Fibroblast of villous mesenchyme (primary cell): ENCODE results near the gene ZNF205. TPM values are rescaled to one million over a fixed set of nuclear protein-coding genes. Genes with fewer than 3 reads are reported as not detected.
"Not testable (repeated sequence)": the region's sequence is repeated elsewhere in the genome, so short reads cannot be mapped to it uniquely, and the experiment has no call there.

Source experiments
- DNase-seq: peaks from one replicate; pipeline ENCODE4 v3.0.0-alpha.2; 2010; ENCODE audit warnings: low read depth
- H3K4me3 ChIP-seq: 2 replicates; pipeline ENCODE4 v1.5.1; 2011; ENCODE audit warnings: low read depth, mild to moderate bottlenecking, low read length
- CTCF ChIP-seq: IDR thresholded peaks from 2 replicates; pipeline ENCODE4 v1.5.1; 2012; ENCODE audit warnings: low read depth, mild to moderate bottlenecking, low read length; ENCODE audit not compliant: insufficient read depth
- small RNA-seq: library from RNA; depleted of rRNA; stranded (forward); fragments of <200 nt; gene quantifications from one replicate; pipeline ENCODE3, GENCODE V24; 2012
- total RNA-seq: library from RNA; depleted of rRNA; stranded (reverse); fragments of >200 nt; gene quantifications from 2 replicates; pipeline ENCODE4 v1.2.3, GENCODE V29; 2012

Gene ZNF205
- total RNA-seq, 1 donor = 14.2 TPM

- H3K4me3 ChIP-seq = no peak overlapping the region
- no peak for TF ChIP-seq CTCF
- no peak for DNase-seq
Observed at GRCh38 chr16:3164121-3164991, 52.0 kb downstream of the ZNF205 start.

GRCh38 chr16:3165111-3165822, 52.9 kb downstream of the ZNF205 start:
- no peak for TF ChIP-seq CTCF
- H3K4me3 ChIP-seq = no peak overlapping the region
- no peak for DNase-seq

- no peak for TF ChIP-seq CTCF
- DNase-seq = no peak
- no peak overlapping the region for H3K4me3 ChIP-seq
Observed at GRCh38 chr16:3166505-3166886, 54.1 kb downstream of the ZNF205 start.

- H3K4me3 ChIP-seq, DNase-seq: not testable (repeated sequence)
Observed at GRCh38 chr16:3168729-3169128, 56.3 kb downstream of the ZNF205 start.

Small RNAs within 50 kb of the gene (small RNA-seq; reads per million reads assigned to genes)
- gene RNU1-22P = not detected

Other genes with a start within 250 kb of the ZNF205 start
- 47.1 and 62.5 TPM in 2 replicates for gene FLYWCH2, start 229.4 kb upstream of the ZNF205 start, total RNA-seq
- 25.9 and 28.3 TPM in 2 replicates for gene FLYWCH1, start 200.7 kb upstream of the ZNF205 start, total RNA-seq
- under 0.01 TPM in 1 of 2 replicates, not detected in the other for gene KREMEN2, start 148.3 kb upstream of the ZNF205 start, total RNA-seq
- gene PAQR4, start 143.2 kb upstream of the ZNF205 start, total RNA-seq = 4.3 and 5.2 TPM in 2 replicates
- 6.9 and 8.4 TPM in 2 replicates for gene PKMYT1, start 132.1 kb upstream of the ZNF205 start, total RNA-seq
- not detected in 2 replicates for gene CLDN9, start 99.7 kb upstream of the ZNF205 start, total RNA-seq
- not detected in 2 replicates for gene CLDN6, start 94.4 kb upstream of the ZNF205 start, total RNA-seq
- gene TNFRSF12A, start 92.2 kb upstream of the ZNF205 start, total RNA-seq = 196 and 201 TPM in 2 replicates
- 28.1 and 31.9 TPM in 2 replicates for gene HCFC1R1, start 88.6 kb upstream of the ZNF205 start, total RNA-seq
- 28.1 and 29.6 TPM in 2 replicates for gene THOC6, start 88.6 kb upstream of the ZNF205 start, total RNA-seq
- under 0.01 TPM in 1 of 2 replicates, not detected in the other for gene BICDL2, start 75.6 kb upstream of the ZNF205 start, total RNA-seq
- under 0.01 TPM in 1 of 2 replicates, not detected in the other for gene MMP25, start 66.0 kb upstream of the ZNF205 start, total RNA-seq
- 12.6 and 25.0 TPM in 2 replicates for gene IL32, start 46.9 kb upstream of the ZNF205 start, total RNA-seq
- gene ZSCAN10, start 13.3 kb upstream of the ZNF205 start, total RNA-seq = under 0.01 TPM in 1 of 2 replicates, not detected in the other
- gene ZNF213, start 22.4 kb downstream of the ZNF205 start, total RNA-seq = 3.5 and 5.5 TPM in 2 replicates
- under 0.01 and 0.43 TPM in 2 replicates for gene OR1F1, start 75.6 kb downstream of the ZNF205 start, total RNA-seq
- gene ZNF200, start 122.6 kb downstream of the ZNF205 start, total RNA-seq = 10.0 and 11.2 TPM in 2 replicates
- gene MEFV, start 144.0 kb downstream of the ZNF205 start, total RNA-seq = under 0.01 TPM in 1 of 2 replicates, not detected in the other
- gene ZNF263, start 170.9 kb downstream of the ZNF205 start, total RNA-seq = 43.2 and 56.7 TPM in 2 replicates
- 4.2 and 7.3 TPM in 2 replicates for gene TIGD7, start 192.8 kb downstream of the ZNF205 start, total RNA-seq
- gene ZNF75A, start 192.9 kb downstream of the ZNF205 start, total RNA-seq = 19.0 and 25.5 TPM in 2 replicates
- gene OR2C1, start 243.3 kb downstream of the ZNF205 start, total RNA-seq = not detected in 2 replicates